Inferior parietal cortex (tissue), 1 donor: ENCODE data around the gene NCBP2L.
"Not testable (repeated sequence)": the region's sequence is repeated elsewhere in the genome, so short reads cannot be mapped to it uniquely, and the experiment has no call there.

ENCODE experiments used
- DNase-seq: peaks from one replicate; pipeline ENCODE4 v3.0.0-alpha.2; 2016; ENCODE audit errors: extremely low spot score

The NCBP2L gene

GRCh38 chrX:107810053-107810452, 32.5 kb downstream of the NCBP2L start:
- not testable (repeated sequence) for DNase-seq

- no peak for DNase-seq
Observed at GRCh38 chrX:107818900-107819521, 41.5 kb downstream of the NCBP2L start.

GRCh38 chrX:107823042-107823441, 45.5 kb downstream of the NCBP2L start:
- no peak for DNase-seq

- DNase-seq: no peak
Observed at GRCh38 chrX:107823456-107823855, 45.9 kb downstream of the NCBP2L start.

- DNase-seq: no peak
Observed at GRCh38 chrX:107825698-107826237, 48.2 kb downstream of the NCBP2L start, which contains the start of gene MID2. TSS of gene MID2 (plus strand) at chrX:107825866. CDS start at chrX:107826427, 561 bp downstream.

- DNase-seq: no peak
Observed at GRCh38 chrX:107826238-107827029, 48.9 kb downstream of the NCBP2L start.

GRCh38 chrX:107827030-107827831, 49.7 kb downstream of the NCBP2L start:
- DNase-seq: peak; percentile 31

- no peak for DNase-seq
Observed at GRCh38 chrX:107827852-107828251, 50.3 kb downstream of the NCBP2L start.

- no peak for DNase-seq
Observed at GRCh38 chrX:107829878-107830277, 52.3 kb downstream of the NCBP2L start.

- no peak for DNase-seq
Observed at GRCh38 chrX:107831071-107831730, 53.7 kb downstream of the NCBP2L start.

- DNase-seq: no peak
Observed at GRCh38 chrX:107834275-107835201, 57.0 kb downstream of the NCBP2L start.

GRCh38 chrX:107836958-107837357, 59.4 kb downstream of the NCBP2L start:
- DNase-seq: no peak

GRCh38 chrX:107840971-107841370, 63.4 kb downstream of the NCBP2L start:
- DNase-seq: no peak

- DNase-seq: no peak
Observed at GRCh38 chrX:107842715-107843400, 65.3 kb downstream of the NCBP2L start.
